H1 (cell line): ENCODE measurements around the gene LAMC3. TPM values are rescaled to one million over a fixed set of nuclear protein-coding genes. Genes with fewer than 3 reads are reported as not detected.

Source experiments
- CTCF ChIA-PET: fragments of 300-600 bp; sonication (Branson Sonifier 250); formaldehyde crosslinking; loops from one replicate; lab custom pipeline; 2021; ENCODE audit not compliant: partially characterized antibody; lab: Charles Lee
- POLR2A ChIA-PET: fragments of 300-600 bp; sonication (Branson Sonifier 250); formaldehyde crosslinking; loops from one replicate; lab custom pipeline; 2021; ENCODE audit warnings: inconsistent platforms; ENCODE audit not compliant: partially characterized antibody; lab: Charles Lee
- DNase-seq, 2 experiments: peaks; one replicate each; pipeline versions ENCODE4 v3.0.0 to v3.0.0-alpha.2; 2010 to 2022; ENCODE audit warnings: low spot score in 2 of 2, low read depth in 1 of 2, mixed read lengths in 1 of 2
- FAIRE-seq: peaks from 2 replicates; lab custom pipeline; 2011; peaks lifted over from hg19 to GRCh38; lab: Jason Lieb, UNC
- H2AFZ ChIP-seq: 2 replicates; pipeline ENCODE4 v1.8.1; 2012; ENCODE audit warnings: low read length, inconsistent platforms
- H2AK5ac ChIP-seq: 2 replicates; pipeline ENCODE4 v1.6.1; 2013; ENCODE audit warnings: low read depth, low read length
- H2BK120ac ChIP-seq: replicated peaks from 2 replicates; pipeline ENCODE3; 2013; ENCODE audit warnings: low read depth, low read length, inconsistent platforms
- H2BK12ac ChIP-seq: 2 replicates; pipeline ENCODE4 v1.6.1; 2013; ENCODE audit warnings: low read depth, low read length
- H2BK15ac ChIP-seq: 2 replicates; pipeline ENCODE4 v1.6.1; 2013; ENCODE audit warnings: low read length
- H2BK20ac ChIP-seq: 2 replicates; pipeline ENCODE4 v1.6.1; 2013; ENCODE audit warnings: low read length
- H2BK5ac ChIP-seq: 2 replicates; pipeline ENCODE4 v1.6.1; 2013; ENCODE audit warnings: low read depth, low read length
- H3K14ac ChIP-seq: 2 replicates; pipeline ENCODE4 v1.6.1; 2013; ENCODE audit warnings: inconsistent platforms; ENCODE audit not compliant: insufficient read length
- H3K18ac ChIP-seq: 2 replicates; pipeline ENCODE4 v1.6.1; 2013; ENCODE audit warnings: low read length; ENCODE audit errors: extremely low read depth
- H3K23ac ChIP-seq: 2 replicates; pipeline ENCODE4 v1.6.1; 2013; ENCODE audit warnings: inconsistent platforms; ENCODE audit not compliant: insufficient read length
- H3K23me2 ChIP-seq: 2 replicates; pipeline ENCODE4 v1.6.1; 2013; ENCODE audit warnings: low read depth, low read length
- H3K27ac ChIP-seq: 2 replicates; pipeline ENCODE4 v1.6.1; 2011; ENCODE audit warnings: low read depth, low read length, inconsistent platforms
- H3K27me3 ChIP-seq, 4 experiments: replicated peaks in 1 of 4; 1 replicate in 1 of 4; 2 replicates in 3 of 4; pipeline versions ENCODE4 v1.6.1 to v1.8.1; 2011 to 2013; ENCODE audit warnings: low read length in 3 of 4, mild to moderate bottlenecking in 3 of 4, inconsistent platforms in 2 of 4, mixed read lengths in 2 of 4, moderate library complexity in 1 of 4; ENCODE audit not compliant: control insufficient read depth in 3 of 4, insufficient read depth in 3 of 4; ENCODE audit errors: extremely low read depth in 1 of 4
- H3K36me3 ChIP-seq, 4 experiments: 2 replicates each; pipeline versions ENCODE4 v1.6.1 to v1.8.1; 2011 to 2013; ENCODE audit warnings: mild to moderate bottlenecking in 4 of 4, low read length in 3 of 4, moderate library complexity in 2 of 4, control low read depth in 1 of 4, inconsistent platforms in 1 of 4; ENCODE audit not compliant: insufficient read depth in 4 of 4, control insufficient read depth in 2 of 4
- H3K4ac ChIP-seq: replicated peaks from 2 replicates; pipeline ENCODE3; 2013; ENCODE audit warnings: low read length, low read depth, mixed read lengths, inconsistent platforms; ENCODE audit not compliant: insufficient read length
- H3K4me1 ChIP-seq, 4 experiments: replicated peaks in 1 of 4; 1 replicate in 1 of 4; 2 replicates in 3 of 4; pipeline versions ENCODE4 v1.6.1 to v1.8.1; 2011 to 2013; ENCODE audit warnings: low read length in 3 of 4, inconsistent platforms in 2 of 4, mixed read lengths in 1 of 4; ENCODE audit not compliant: insufficient read depth in 4 of 4, control insufficient read depth in 3 of 4
- H3K4me2 ChIP-seq, 2 experiments: 2 replicates each; pipeline versions ENCODE4 v1.6.1 to v1.8.1; 2011 to 2013; ENCODE audit warnings: low read depth in 2 of 2, low read length in 2 of 2, control low read depth in 1 of 2, inconsistent platforms in 1 of 2, mild to moderate bottlenecking in 1 of 2; ENCODE audit not compliant: insufficient read depth in 1 of 2
- H3K4me3 ChIP-seq, 4 experiments: fragments of 200-600, 300-600 bp in 1 of 4; sonication (generic), shearing (Covaris generic), sonication (Bioruptor Twin) in 1 of 4; 2 replicates each; pipeline versions ENCODE4 v1.5.1 to v1.8.1; 2011 to 2016; ENCODE audit warnings: low read length in 4 of 4, low read depth in 3 of 4, control low read depth in 2 of 4, inconsistent platforms in 2 of 4, mild to moderate bottlenecking in 2 of 4, mixed read lengths in 1 of 4, moderate library complexity in 1 of 4; ENCODE audit not compliant: insufficient read depth in 2 of 4; ENCODE audit errors: extremely low read depth in 1 of 4
- H3K56ac ChIP-seq: replicated peaks from 2 replicates; pipeline ENCODE3; 2013; ENCODE audit warnings: low read depth, mild to moderate bottlenecking, mixed read lengths, low read length, inconsistent platforms; ENCODE audit not compliant: insufficient read length
- H3K79me1 ChIP-seq: 2 replicates; pipeline ENCODE4 v1.6.1; 2013; ENCODE audit warnings: low read depth, low read length, control low read depth
- H3K79me2 ChIP-seq, 2 experiments: 2 replicates each; pipeline versions ENCODE4 v1.6.1 to v1.8.1; 2012 to 2013; ENCODE audit warnings: low read length in 2 of 2, mild to moderate bottlenecking in 2 of 2, inconsistent platforms in 1 of 2; ENCODE audit not compliant: insufficient read depth in 2 of 2, control insufficient read depth in 1 of 2
- H3K9ac ChIP-seq, 4 experiments: replicated peaks in 1 of 4; 1 replicate in 1 of 4; 2 replicates in 3 of 4; pipeline versions ENCODE4 v1.6.1 to v1.8.1; 2011 to 2013; ENCODE audit warnings: low read depth in 3 of 4, low read length in 3 of 4, control low read depth in 2 of 4, mild to moderate bottlenecking in 2 of 4, moderate library complexity in 2 of 4, inconsistent platforms in 1 of 4; ENCODE audit errors: extremely low read depth in 1 of 4
- H3K9me3 ChIP-seq, 2 experiments: 2 replicates each; pipeline versions ENCODE4 v1.6.1 to v1.8.1; 2012 to 2013; ENCODE audit warnings: mild to moderate bottlenecking in 2 of 2, moderate library complexity in 2 of 2, control low read depth in 1 of 2, inconsistent platforms in 1 of 2, low read depth in 1 of 2, low read length in 1 of 2, mixed read lengths in 1 of 2; ENCODE audit not compliant: insufficient read depth in 2 of 2
- H4K20me1 ChIP-seq, 2 experiments: replicated peaks in 1 of 2; 2 replicates each; pipeline versions ENCODE3 to v1.8.1; 2011 to 2013; ENCODE audit warnings: inconsistent platforms in 2 of 2, low read length in 2 of 2, mild to moderate bottlenecking in 1 of 2; ENCODE audit not compliant: insufficient read depth in 2 of 2, control insufficient read depth in 1 of 2
- H4K5ac ChIP-seq: 2 replicates; pipeline ENCODE4 v1.6.1; 2013; ENCODE audit warnings: low read length, low read depth, mixed read lengths, inconsistent platforms; ENCODE audit not compliant: insufficient read length
- H4K8ac ChIP-seq: 2 replicates; pipeline ENCODE4 v1.8.0; 2013; ENCODE audit warnings: mild to moderate bottlenecking, moderate library complexity, low read length, inconsistent platforms; ENCODE audit not compliant: insufficient read depth; ENCODE audit errors: extremely low read depth
- H4K91ac ChIP-seq: replicated peaks from 2 replicates; pipeline ENCODE3; 2013; ENCODE audit warnings: low read length, mixed read lengths, inconsistent platforms; ENCODE audit not compliant: insufficient read length
- BRCA1 ChIP-seq: IDR thresholded peaks from 2 replicates; pipeline ENCODE4 v1.6.1; 2012; ENCODE audit warnings: low read depth, low read length, improper control_type of control experiment
- POLR2A ChIP-seq, 2 experiments: IDR thresholded peaks; 1 replicate in 1 of 2; 2 replicates in 1 of 2; pipeline ENCODE4 v1.6.1; 2011; ENCODE audit warnings: low read depth in 2 of 2, low read length in 2 of 2, mild to moderate bottlenecking in 2 of 2; ENCODE audit errors: control extremely low read depth in 1 of 2
- RAD21 ChIP-seq, 2 experiments: IDR thresholded peaks in 1 of 2; conservative IDR thresholded peaks in 1 of 2; 2 replicates each; pipeline ENCODE4 v1.6.1; 2011; ENCODE audit warnings: low read depth in 2 of 2, low read length in 2 of 2, improper control_type of control experiment in 1 of 2, inconsistent platforms in 1 of 2, mild to moderate bottlenecking in 1 of 2, moderate library complexity in 1 of 2
- RXRA ChIP-seq: IDR thresholded peaks from 2 replicates; pipeline ENCODE4 v1.6.1; 2011; ENCODE audit warnings: low read depth, mild to moderate bottlenecking, low read length, moderate library complexity; ENCODE audit not compliant: insufficient read depth
- WGBS, 2 experiments: shearing (Covaris generic) in 1 of 2; methylation state at CpG; one replicate each; pipeline versions ENCODE4 v1.1.6 to v1.1.7; 2013 to 2015; ENCODE audit warnings: low lambda C conversion rate in 2 of 2, mixed read lengths in 2 of 2, inconsistent platforms in 1 of 2, low coverage in 1 of 2, missing lambda C conversion rate in 1 of 2; ENCODE audit not compliant: insufficient replicate concordance in 2 of 2, insufficient coverage in 1 of 2, insufficient read length in 1 of 2; ENCODE audit errors: extremely low coverage in 1 of 2, missing lambda C conversion rate in 1 of 2; 5-methylcytosine and 5-hydroxymethylcytosine counted together
- polyA plus RNA-seq, 7 experiments: library from polyadenylated mRNA; depleted of rRNA in 3 of 7; stranded (reverse) in 5 of 7; unstranded in 2 of 7; fragments of >200 nt in 5 of 7; fragments of 200-250 nt in 2 of 7; gene quantifications; 1 replicate in 5 of 7; 2 replicates in 1 of 7; 4 replicates in 1 of 7; pipeline versions ENCODE4 v1.2.1 to v1.2.3, GENCODE V29; 2011 to 2013; ENCODE audit warnings: missing spikeins in 2 of 7, mixed read lengths in 2 of 7
- total RNA-seq: library from RNA; stranded (reverse); fragmentation: NEBNext Ultra II Directional; extraction: Animal tissue kit (Norgen Biotek cat#: 25700); gene quantifications from 2 replicates; pipeline ENCODE4 v1.2.1, GENCODE V29; 2021

LAMC3 gene
- total and polyA plus RNA-seq, 2 of the 8 experiments (the other 6 are each of a cell fraction or from before 2014, with no cell fraction given) = 9.3 to 12.3 TPM

- Histone ChIP-seq H3K27ac (no peak overlapping the region), H2AK5ac (no peak overlapping the region), H3K79me2 (peaks cover 0 to 5% of the 10 kb centered on the region in 2 experiments; a peak in 1 of 4 replicates), H3K9ac (no peak overlapping the region), H2BK15ac (no peak overlapping the region), H2BK5ac (no peak overlapping the region), H2BK20ac (no peak overlapping the region), H4K20me1 (peaks cover 0 to 2% of the 10 kb centered on the region in 2 experiments), H3K23me2 (no peaks in the 10 kb centered on the region), H3K4me1 (peaks cover 11 to 33% (median 20%) of the 10 kb centered on the region in 4 experiments), H4K5ac (no peak overlapping the region), H2BK120ac (no peak overlapping the region), H3K56ac (no peak overlapping the region), H2BK12ac (no peak overlapping the region), H3K4ac (no peak overlapping the region), H3K9me3 (no peaks in the 10 kb centered on the region), H3K18ac (no peak overlapping the region), H3K4me2 (no peak overlapping the region), H2AFZ (no peak overlapping the region), H3K4me3 (no peak overlapping the region), H3K14ac (no peak overlapping the region), H3K79me1 (no peaks in the 10 kb centered on the region; the same call in none of the 2 replicates), H3K36me3 (peaks cover 12 to 40% (median 15%) of the 10 kb centered on the region in 4 experiments; a peak in 7 of 8 replicates), H4K91ac (no peak overlapping the region), H3K23ac (no peak overlapping the region), H4K8ac (no peak overlapping the region)
- no peak for DNase-seq
- 86% methylated on average over 8 of the region's 8 CpGs; no CpG with 5 or more reads in 1 of the 2 experiments for WGBS, 2 experiments
- no peak for FAIRE-seq
- ChIA-PET CTCF (interaction anchor here (0.6 to 1.5 kb wide), 6 partner anchors 9 to 1172 kb away, joined by 3 to 5 read pairs (median 3); no protein-coding TSS in a partner anchor), POLR2A (interaction anchor here (1.4 to 32.4 kb wide), 3 partner anchors 2 to 35 kb away, joined by 3 to 751 read pairs (median 751); partner anchors contain the start of genes AIF1L and NUP214)
- TF ChIP-seq RXRA = no peak
- TF ChIP-seq RAD21 (IDR thresholded peaks at IDR 0.05 in 1 of 2, conservative IDR thresholded peaks at IDR 0.05 in 1 of 2; ENCODE audit: low read depth in 2 of 2, low read length in 2 of 2) = no peak
- TF ChIP-seq BRCA1 = no peak
- no peak for TF ChIP-seq POLR2A (IDR thresholded peaks at IDR 0.05; ENCODE audit: control extremely low read depth in 1 of 2, low read depth in 2 of 2, low read length in 2 of 2)
- TF ChIP-seq, all 59 proteins: peak for 0
- H3K27me3 ChIP-seq = no peaks in the 10 kb centered on the region
Measured at GRCh38 chr9:131105952-131106351, 97.0 kb downstream of the LAMC3 start.
